Prostate gland (tissue), 2 donors: ENCODE results near the gene NPEPL1.

ENCODE experiments used
- POLR2A ChIP-seq: fragments of 450-650 bp; IDR thresholded peaks from one replicate; pipeline ENCODE4 v1.6.1; 2016; ENCODE audit warnings: antibody characterized with exemption, mild to moderate bottlenecking
- POLR2AphosphoS5 ChIP-seq: sonication (generic); formaldehyde crosslinking; IDR thresholded peaks from one replicate; pipeline ENCODE4 v1.6.1; 2017; ENCODE audit warnings: antibody characterized with exemption
- TF ChIP-seq, protein P1 (sequence below), 4 experiments: fragments of 200-600 bp in 2 of 4; fragments of 450-650 bp in 2 of 4; sonication (generic) in 2 of 4; IDR thresholded peaks; 1 replicate in 3 of 4; 2 replicates in 1 of 4; pipeline ENCODE4 v1.5.1; 2016 to 2019; ENCODE audit warnings: antibody characterized with exemption in 4 of 4, mild to moderate bottlenecking in 2 of 4, moderate library complexity in 2 of 4

DNA sequence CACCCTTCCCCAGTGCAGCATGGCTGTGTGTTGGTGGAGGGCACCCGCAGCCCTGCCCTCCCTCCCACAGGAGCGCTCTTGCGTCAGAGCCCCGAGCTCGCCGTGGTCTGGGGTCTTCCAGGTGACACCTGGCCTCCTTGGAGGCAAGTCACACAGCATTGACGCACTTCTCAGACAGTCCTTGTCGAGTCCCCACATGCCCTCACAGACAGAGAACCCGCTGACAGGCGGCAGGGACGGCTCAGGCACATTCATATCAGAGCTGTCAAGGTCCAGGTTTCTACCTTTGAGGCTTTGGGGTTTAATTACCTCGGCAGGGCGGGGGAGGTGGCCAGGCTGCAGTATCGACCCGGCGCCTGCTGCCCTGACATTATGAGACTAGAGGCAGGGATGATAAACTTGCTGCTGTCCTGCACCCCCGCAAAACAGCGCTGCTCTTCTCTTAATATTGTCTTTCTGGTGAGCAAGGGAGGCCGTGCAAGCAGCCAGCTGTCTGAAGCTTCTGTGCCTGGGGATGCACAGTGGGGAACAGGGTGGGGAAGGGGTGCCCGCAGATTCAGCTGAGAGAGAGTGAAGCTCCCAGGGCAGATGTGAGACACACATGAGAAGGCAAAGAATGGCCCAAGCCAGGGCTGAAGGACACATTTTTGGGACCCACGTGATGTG lies 4.7 kb downstream of the NPEPL1 start:
- no peak for TF ChIP-seq POLR2A
- TF ChIP-seq, protein P1, sequence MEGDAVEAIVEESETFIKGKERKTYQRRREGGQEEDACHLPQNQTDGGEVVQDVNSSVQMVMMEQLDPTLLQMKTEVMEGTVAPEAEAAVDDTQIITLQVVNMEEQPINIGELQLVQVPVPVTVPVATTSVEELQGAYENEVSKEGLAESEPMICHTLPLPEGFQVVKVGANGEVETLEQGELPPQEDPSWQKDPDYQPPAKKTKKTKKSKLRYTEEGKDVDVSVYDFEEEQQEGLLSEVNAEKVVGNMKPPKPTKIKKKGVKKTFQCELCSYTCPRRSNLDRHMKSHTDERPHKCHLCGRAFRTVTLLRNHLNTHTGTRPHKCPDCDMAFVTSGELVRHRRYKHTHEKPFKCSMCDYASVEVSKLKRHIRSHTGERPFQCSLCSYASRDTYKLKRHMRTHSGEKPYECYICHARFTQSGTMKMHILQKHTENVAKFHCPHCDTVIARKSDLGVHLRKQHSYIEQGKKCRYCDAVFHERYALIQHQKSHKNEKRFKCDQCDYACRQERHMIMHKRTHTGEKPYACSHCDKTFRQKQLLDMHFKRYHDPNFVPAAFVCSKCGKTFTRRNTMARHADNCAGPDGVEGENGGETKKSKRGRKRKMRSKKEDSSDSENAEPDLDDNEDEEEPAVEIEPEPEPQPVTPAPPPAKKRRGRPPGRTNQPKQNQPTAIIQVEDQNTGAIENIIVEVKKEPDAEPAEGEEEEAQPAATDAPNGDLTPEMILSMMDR (IDR thresholded peaks at IDR 0.05) = no peak
- no peak for TF ChIP-seq POLR2AphosphoS5
